NCI-H1417 (cell line): ENCODE results near the gene UPK1B.

Source experiments
- DNase-seq, 3 experiments: peaks; one replicate each; lab custom pipeline; 2025; lab: John Stamatoyannopoulos, UW

The UPK1B gene

DNA sequence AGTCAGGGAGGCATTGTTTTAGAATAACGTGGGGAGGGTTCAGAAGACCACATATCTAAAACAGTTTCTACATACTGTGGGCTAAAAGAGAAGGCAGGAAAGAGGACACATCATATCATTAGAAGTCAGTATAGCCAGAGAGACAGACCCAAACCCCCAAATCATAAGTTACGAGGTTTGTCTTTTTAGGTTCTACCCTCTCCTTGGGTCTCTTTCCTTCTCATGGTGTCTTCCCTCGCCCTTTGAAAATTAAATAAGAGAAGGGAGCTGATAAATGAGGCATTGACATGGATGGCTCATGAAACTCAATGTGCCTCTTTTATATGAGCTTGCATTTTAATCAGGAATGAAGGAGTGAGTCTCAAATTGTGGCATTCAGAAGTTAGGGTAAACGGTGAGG, 3.4 kb downstream of the UPK1B start:
- no peak for DNase-seq

GRCh38 chr3:119177321-119177720, 3.9 kb downstream of the UPK1B start:
- peak in 2 of 3 experiments; percentile 18 to 65 for DNase-seq

GRCh38 chr3:119181765-119182164, 8.4 kb downstream of the UPK1B start:
- DNase-seq: no peak

DNA sequence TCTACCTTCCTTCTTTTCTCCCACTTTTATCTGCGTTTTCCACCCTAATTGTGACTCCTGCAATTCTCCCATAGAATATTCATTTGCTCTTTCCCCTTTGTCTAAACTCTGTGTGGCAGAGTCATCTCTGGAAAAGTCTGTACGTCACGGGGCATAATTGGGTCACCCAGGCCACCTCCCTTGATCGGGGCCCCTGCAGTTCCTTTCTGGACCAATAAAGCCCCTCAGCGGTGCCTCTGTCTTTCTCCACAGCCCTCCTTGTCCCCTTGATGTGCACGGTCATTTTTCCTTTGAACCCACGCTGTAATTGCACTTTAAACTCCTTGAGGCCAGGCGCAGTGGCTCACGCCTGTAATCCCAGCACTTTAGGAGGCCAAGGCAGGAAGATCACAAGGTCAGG, 10.7 kb downstream of the UPK1B start:
- no peak for DNase-seq

DNA sequence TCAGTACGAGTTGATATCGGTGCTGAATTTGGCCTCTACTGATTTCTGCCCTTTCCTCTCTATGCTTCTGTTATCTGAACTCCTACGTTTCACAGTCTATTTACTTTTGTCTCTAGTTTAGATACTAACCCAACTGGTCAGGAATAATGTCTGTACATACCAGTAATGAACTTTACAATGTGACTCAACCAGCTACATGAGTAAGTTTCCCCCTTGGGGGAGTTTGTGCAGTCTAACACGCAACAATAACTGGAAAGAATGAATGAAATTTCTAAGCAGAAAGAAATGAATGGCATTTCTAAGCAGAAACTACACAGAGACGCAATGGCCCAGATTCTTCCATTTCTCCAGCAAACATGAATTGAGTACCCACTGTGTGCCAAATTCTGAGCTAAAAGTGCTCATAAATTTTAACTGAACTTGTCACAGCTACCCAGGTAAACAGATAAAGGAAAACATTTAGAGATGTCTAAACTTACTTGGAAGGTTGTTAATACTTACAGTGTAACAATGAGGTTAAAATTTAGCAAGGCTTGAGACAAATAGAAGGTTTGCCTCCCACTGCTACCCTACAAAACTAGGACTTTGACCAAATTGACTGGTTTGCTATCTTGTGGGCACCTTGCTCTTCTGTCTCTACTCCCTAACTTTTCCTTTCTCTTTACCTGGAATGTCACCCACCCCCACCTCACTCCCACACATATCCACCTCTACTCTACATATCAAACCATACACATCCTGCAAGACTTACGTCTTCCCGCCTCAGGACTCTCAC, 11.6 kb downstream of the UPK1B start:
- no peak for DNase-seq

GRCh38 chr3:119187266-119187665, 13.9 kb downstream of the UPK1B start:
- DNase-seq: no peak

DNA sequence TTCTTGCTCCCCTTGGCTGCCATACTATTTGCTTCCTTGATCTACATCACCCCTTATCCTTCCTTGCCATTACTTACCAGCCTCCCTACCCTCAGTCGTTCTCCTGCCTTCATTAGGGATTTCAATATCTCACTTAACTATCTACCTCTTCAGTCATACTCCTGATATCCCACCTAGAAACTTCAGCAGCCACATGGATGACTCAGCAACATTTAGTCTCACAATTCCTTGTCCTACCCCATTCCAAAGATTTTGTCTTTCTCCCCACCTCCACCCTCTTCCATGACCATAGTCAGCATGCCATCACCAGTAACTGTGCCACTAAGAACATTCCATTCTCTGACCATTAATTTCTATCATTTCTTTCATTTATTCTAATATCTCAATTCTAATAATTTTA, 18.4 kb downstream of the UPK1B start:
- DNase-seq: no peak

DNA sequence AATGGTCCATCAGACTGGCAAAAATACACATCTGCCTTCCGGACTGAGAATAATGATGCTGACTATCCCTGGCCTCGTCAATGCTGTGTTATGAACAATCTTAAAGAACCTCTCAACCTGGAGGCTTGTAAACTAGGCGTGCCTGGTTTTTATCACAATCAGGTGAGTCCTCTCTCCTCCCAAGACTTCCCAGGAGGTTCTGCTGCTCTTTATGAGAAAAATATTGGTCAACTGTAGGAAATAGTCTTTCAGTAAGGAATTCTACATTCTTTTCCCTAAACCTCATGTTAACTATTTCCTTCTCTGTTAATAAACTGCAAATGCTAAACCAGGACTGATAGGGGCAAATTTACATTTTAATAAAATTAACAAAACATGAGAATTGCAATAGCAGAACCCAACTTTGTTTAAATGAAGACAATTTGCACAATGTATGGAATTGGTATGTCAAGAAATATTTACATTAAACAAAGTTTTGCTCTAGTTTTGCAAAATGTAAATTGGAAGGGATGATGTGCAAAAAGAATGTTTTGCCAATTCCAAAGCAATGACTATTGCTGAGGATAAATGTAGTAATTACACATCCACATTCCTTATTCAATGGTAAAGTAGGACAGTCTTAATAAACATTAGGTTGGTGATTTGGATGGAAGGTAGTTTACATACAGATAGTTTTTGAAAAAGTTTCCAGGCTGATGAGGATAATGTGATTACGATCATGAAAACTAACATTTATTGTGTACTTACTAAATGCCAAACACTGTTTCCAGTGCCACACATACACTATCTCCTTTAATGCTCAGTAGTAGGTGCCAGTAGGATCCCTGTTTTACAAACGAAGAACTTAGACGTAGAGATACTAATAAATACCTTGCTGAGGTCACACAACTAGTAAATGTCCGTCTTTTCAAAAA, 21.1 kb downstream of the UPK1B start:
- no peak for DNase-seq

DNA sequence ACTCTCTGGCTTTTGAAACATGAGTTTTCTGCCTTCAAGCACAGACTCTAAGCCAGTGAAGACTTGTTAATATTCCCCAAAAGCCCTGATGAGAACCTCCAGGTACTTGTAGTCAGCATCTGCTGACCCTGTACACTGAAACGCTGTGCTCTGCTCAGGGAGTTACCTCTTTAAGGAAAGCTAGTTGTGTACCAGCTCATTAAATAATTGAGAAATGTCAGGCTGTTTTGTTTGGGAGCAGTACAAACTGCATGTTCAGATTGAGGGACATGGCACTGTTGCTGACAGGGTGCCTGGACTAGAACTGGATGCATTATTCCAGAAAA, 21.7 kb downstream of the UPK1B start:
- no peak for DNase-seq

GRCh38 chr3:119195911-119196310, 22.5 kb downstream of the UPK1B start:
- no peak for DNase-seq

- no peak for DNase-seq
Observed at GRCh38 chr3:119205209-119205608, 31.8 kb downstream of the UPK1B start.

DNA sequence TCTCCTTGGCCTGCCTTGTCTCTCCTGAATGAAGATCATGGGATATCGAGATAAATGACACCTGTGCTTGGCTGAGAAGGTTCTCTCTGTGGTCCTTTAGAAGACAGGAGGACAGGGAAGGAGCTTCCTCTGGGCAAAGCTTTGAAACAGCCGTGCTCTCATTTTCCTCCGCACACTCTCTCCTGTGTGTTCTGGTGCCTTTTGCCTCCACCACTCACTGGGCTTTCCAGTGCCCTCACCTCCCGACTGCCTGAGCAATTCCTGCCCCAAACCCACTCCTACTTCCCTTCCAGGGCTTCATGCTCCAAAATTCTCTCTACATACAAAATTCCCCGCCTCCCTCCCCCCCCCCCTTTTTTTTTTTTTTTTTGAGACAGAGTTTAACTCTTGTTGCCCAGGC, 32.3 kb downstream of the UPK1B start:
- no peak for DNase-seq

DNA sequence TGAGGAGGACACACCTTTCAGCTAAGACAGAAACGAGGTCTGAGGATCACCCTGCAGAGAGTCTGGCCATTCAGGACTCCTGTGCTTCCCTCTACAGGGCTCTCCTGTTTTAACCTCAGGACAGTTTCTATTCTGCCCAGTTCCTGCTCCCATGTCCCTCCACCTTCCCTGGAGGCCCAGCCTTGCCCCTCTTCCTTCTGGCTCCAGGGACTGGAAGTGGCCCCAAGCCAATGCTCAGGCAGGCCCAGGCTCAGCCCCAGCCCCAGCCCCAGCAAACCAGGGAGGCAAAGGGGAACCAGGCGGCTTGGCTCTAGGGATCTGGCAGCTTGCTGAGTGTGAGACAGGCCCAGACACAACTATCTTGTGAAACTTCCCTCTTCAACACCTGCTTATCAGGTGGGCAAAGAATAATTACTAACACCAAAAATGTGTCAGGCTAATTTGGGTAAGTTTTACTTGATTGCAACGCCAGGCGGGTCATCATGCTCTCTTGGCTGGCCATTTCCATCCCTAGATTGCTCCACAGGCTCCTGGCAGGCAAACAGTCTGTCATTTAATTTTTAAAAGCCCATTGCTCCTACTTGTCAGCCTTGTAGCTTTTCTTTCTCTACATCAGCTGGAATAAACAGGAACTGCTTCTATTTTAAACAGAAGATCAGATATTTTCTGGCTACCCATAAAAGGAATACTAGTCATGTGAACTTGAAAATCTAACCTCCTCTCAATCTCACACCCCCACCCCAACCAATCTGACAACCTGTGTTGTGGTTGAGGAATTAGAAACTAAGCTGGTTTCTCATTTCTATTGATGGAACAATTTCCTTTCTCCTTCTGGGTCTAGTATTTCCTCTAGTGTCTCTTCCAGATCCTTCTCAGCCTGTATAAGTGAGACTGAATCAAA, 33.5 kb downstream of the UPK1B start:
- no peak for DNase-seq

DNA sequence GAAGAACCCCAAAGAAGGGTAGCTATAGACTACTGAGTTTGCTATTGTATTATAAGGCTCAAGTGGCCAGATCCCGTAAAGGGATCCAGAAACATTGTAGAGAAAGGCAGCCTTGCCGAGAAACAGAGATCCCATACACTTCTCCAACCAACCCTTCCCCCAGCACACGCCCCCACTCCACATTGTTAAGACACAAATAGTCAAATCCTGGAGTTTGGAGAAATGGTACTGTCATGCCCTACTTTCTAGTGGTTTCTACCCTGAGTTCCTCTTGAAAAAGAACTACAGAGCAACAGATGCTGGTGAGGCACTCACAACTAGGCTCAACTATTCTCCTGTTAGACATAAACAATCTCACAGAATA, 34.1 kb downstream of the UPK1B start:
- DNase-seq: no peak

GRCh38 chr3:119211193-119211592, 37.8 kb downstream of the UPK1B start:
- no peak for DNase-seq

- no peak for DNase-seq
Observed at GRCh38 chr3:119211803-119212202, 38.4 kb downstream of the UPK1B start.

- no peak for DNase-seq
Observed at GRCh38 chr3:119219069-119219468, 45.7 kb downstream of the UPK1B start.

GRCh38 chr3:119220198-119220597, 46.8 kb downstream of the UPK1B start:
- no peak for DNase-seq

DNA sequence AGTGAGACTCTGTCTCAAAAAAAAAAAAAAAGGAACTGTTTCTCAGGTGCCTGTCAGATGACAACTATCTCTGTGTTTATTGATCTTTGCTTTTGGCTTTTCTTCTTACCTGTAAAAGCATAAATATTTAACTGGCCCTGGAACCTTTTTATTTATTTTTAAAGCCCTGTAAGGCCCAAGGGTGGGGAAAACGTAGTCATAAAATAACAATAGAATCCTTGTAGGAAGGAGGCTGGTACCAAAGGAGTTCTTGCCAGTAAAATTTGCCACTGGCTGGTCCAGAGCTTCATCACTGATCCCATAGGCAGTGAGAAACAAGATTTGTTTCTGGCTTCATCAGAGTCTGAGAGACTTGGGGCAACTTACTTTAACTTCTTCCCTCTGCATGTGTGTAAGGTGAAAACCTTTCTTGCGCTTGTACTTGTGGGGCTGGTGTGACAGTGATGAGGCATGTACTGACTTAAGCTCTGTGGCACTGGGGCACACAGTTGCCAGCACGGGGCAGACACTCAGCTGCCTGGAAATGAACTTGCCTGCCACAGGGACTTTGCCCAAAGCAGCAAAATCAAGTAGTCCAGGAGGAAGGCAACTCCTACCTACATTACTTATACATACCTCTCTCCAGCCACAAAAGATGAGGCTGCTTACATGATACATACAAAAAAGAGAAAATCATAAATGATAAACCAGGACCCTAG, 47.7 kb downstream of the UPK1B start:
- no peak for DNase-seq

GRCh38 chr3:119221779-119222320, 48.5 kb downstream of the UPK1B start:
- no peak for DNase-seq

GRCh38 chr3:119222391-119222790, 49.0 kb downstream of the UPK1B start:
- no peak for DNase-seq

GRCh38 chr3:119223511-119223910, 50.1 kb downstream of the UPK1B start:
- no peak for DNase-seq
